Measurements from ENCODE around the gene GNG7. TPM values are rescaled to one million over a fixed set of nuclear protein-coding genes. Genes with fewer than 3 reads are reported as not detected.

The GNG7 gene
- polyA plus RNA-seq, 1 donor: 2.2 TPM

GRCh38 chr19:2735374-2735773 is 32.9 kb upstream of the GNG7 start:
- peaks cover 17% of the 10 kb centered on the region for H3K36me3 ChIP-seq (ENCODE audit: control insufficient read depth, insufficient read depth, low read length)
- no peaks in the 10 kb centered on the region for H3K4me1 ChIP-seq (ENCODE audit: control insufficient read depth, insufficient read depth, low read length)
- H3K4me3 ChIP-seq (ENCODE audit: low read length): no peak overlapping the region
- no CpG with 5 or more reads among the region's 12 CpGs for WGBS (ENCODE audit: insufficient coverage, low lambda C conversion rate)
- no peaks in the 10 kb centered on the region for H3K9me3 ChIP-seq (ENCODE audit: control insufficient read depth, low read depth, low read length)
- no peak overlapping the region for H3K27ac ChIP-seq (ENCODE audit: low read length)
- no peak for DNase-seq
- H3K27me3 ChIP-seq (ENCODE audit: control insufficient read depth, insufficient read depth, low read length): no peaks in the 10 kb centered on the region

GRCh38 chr19:2734589-2735288 is 32.2 kb upstream of the GNG7 start:
- Histone ChIP-seq H3K27me3 (ENCODE audit: control insufficient read depth, insufficient read depth, low read length) (no peaks in the 10 kb centered on the region), H3K36me3 (ENCODE audit: control insufficient read depth, insufficient read depth, low read length) (peaks cover 17% of the 10 kb centered on the region), H3K4me3 (ENCODE audit: low read length) (no peak overlapping the region), H3K27ac (ENCODE audit: low read length) (no peak overlapping the region), H3K9me3 (ENCODE audit: control insufficient read depth, low read depth, low read length) (no peaks in the 10 kb centered on the region), H3K4me1 (ENCODE audit: control insufficient read depth, insufficient read depth, low read length) (no peaks in the 10 kb centered on the region)
- no CpG with 5 or more reads among the region's 26 CpGs for WGBS (ENCODE audit: insufficient coverage, low lambda C conversion rate)
- no peak for DNase-seq

DNA sequence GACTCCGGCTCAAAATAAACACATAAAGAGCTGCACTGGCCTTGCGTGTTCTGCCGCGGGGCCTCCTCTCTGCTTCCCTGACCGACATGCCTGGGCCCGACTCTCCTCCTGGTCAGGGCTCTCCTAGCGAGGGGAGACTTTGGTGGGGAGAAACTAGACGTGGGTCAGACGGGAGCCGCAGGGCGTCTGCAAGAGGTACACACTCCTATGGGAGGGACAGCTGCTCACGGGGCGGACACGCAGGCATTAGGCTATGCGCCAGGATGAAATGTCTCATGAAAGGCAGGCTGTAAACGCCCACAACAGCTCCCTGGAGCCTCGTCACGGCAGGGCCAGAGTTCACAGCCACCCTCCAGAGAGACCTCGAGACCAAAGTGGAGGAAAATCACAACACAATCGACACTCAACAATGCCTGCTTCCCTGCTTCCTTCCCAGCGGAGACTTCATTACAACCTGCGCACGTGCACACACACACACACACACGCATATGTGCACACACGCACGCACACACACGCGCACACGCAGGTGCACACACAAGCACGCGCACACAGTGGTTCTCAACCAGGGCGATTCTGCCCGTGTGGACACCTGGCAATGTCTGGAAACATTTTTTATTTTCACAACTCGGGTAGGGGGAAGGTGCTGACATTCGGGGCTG is 31.6 kb upstream of the GNG7 start:
- Histone ChIP-seq H3K36me3 (ENCODE audit: control insufficient read depth, insufficient read depth, low read length) (peaks cover 17% of the 10 kb centered on the region), H3K27me3 (ENCODE audit: control insufficient read depth, insufficient read depth, low read length) (no peaks in the 10 kb centered on the region), H3K27ac (ENCODE audit: low read length) (no peak overlapping the region), H3K4me3 (ENCODE audit: low read length) (no peak overlapping the region), H3K9me3 (ENCODE audit: control insufficient read depth, low read depth, low read length) (no peaks in the 10 kb centered on the region), H3K4me1 (ENCODE audit: control insufficient read depth, insufficient read depth, low read length) (no peaks in the 10 kb centered on the region)
- 55% methylated on average over 3 of the region's 35 CpGs for WGBS (ENCODE audit: insufficient coverage, low lambda C conversion rate)
- no peak for DNase-seq

GRCh38 chr19:2732883-2733282 is 30.4 kb upstream of the GNG7 start:
- no peak for DNase-seq
- peaks cover 17% of the 10 kb centered on the region for H3K36me3 ChIP-seq (ENCODE audit: control insufficient read depth, insufficient read depth, low read length)
- H3K4me1 ChIP-seq (ENCODE audit: control insufficient read depth, insufficient read depth, low read length): no peaks in the 10 kb centered on the region
- no peaks in the 10 kb centered on the region for H3K9me3 ChIP-seq (ENCODE audit: control insufficient read depth, low read depth, low read length)
- whole genome bisulfite sequencing (ENCODE audit: insufficient coverage, low lambda C conversion rate): no CpG with 5 or more reads among the region's 38 CpGs
- no peak overlapping the region for H3K4me3 ChIP-seq (ENCODE audit: low read length)
- H3K27me3 ChIP-seq (ENCODE audit: control insufficient read depth, insufficient read depth, low read length): peaks cover 4% of the 10 kb centered on the region
- H3K27ac ChIP-seq (ENCODE audit: low read length): no peak overlapping the region

- Histone ChIP-seq H3K9me3 (ENCODE audit: control insufficient read depth, low read depth, low read length) (no peaks in the 10 kb centered on the region), H3K27me3 (ENCODE audit: control insufficient read depth, insufficient read depth, low read length) (peaks cover 10% of the 10 kb centered on the region), H3K4me3 (ENCODE audit: low read length) (no peak overlapping the region), H3K36me3 (ENCODE audit: control insufficient read depth, insufficient read depth, low read length) (peaks cover 17% of the 10 kb centered on the region), H3K27ac (ENCODE audit: low read length) (no peak overlapping the region), H3K4me1 (ENCODE audit: control insufficient read depth, insufficient read depth, low read length) (no peaks in the 10 kb centered on the region)
- WGBS (ENCODE audit: insufficient coverage, low lambda C conversion rate): no CpG with 5 or more reads among the region's 33 CpGs
- no peak for DNase-seq
Measured at GRCh38 chr19:2732157-2732725, 29.7 kb upstream of the GNG7 start.

DNA sequence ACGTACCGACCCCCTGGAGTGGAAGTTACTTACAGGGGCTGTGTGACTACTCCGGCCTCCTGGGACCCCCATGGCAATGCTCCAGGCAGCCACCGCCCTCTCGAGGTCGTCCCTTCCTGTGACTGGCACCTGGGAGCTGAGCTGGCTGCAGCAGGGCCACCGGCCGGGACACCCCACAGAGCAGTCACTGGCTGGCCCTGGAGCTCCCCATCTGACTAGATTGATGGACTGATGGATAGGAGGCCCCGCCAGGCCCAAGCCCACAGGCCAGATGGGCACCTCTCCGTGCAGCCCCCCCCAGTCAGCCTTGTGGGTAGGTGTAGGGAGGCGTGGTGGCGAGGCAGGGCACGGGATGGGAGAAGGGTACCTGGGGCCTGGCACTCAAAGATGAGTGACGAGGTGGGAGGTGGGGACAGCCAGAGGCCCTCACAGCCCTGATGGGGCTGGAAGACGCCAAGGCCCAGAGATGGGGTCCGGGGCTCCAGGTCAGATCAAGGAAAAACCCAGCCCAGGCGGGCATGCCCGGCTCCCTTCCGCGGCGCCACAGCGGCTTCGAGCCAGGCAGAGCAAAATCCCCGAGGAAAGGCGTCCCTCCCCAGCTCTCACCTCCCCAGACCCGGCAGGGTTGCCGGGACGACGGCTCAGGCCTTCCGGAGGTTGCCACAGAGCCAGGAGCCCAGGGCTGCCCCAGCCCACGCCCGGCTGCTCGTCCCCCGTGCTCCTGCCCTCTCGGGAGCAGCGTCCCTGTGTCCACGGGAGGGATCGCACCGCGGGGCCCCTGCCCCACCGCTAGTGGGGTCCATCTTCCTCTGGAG is 28.9 kb upstream of the GNG7 start:
- Histone ChIP-seq H3K4me3 (ENCODE audit: low read length) (no peak overlapping the region), H3K27me3 (ENCODE audit: control insufficient read depth, insufficient read depth, low read length) (peaks cover 19% of the 10 kb centered on the region), H3K36me3 (ENCODE audit: control insufficient read depth, insufficient read depth, low read length) (peaks cover 14% of the 10 kb centered on the region), H3K27ac (ENCODE audit: low read length) (no peak overlapping the region), H3K9me3 (ENCODE audit: control insufficient read depth, low read depth, low read length) (no peaks in the 10 kb centered on the region), H3K4me1 (ENCODE audit: control insufficient read depth, insufficient read depth, low read length) (no peaks in the 10 kb centered on the region)
- no peak for DNase-seq
- no CpG with 5 or more reads among the region's 41 CpGs for WGBS (ENCODE audit: insufficient coverage, low lambda C conversion rate)

GRCh38 chr19:2729943-2730818 is 27.7 kb upstream of the GNG7 start:
- no peak for DNase-seq
- Histone ChIP-seq H3K27ac (ENCODE audit: low read length) (no peak overlapping the region), H3K27me3 (ENCODE audit: control insufficient read depth, insufficient read depth, low read length) (peaks cover 23% of the 10 kb centered on the region), H3K9me3 (ENCODE audit: control insufficient read depth, low read depth, low read length) (no peaks in the 10 kb centered on the region), H3K4me3 (ENCODE audit: low read length) (no peak overlapping the region), H3K4me1 (ENCODE audit: control insufficient read depth, insufficient read depth, low read length) (no peaks in the 10 kb centered on the region), H3K36me3 (ENCODE audit: control insufficient read depth, insufficient read depth, low read length) (peaks cover 6% of the 10 kb centered on the region)
- no CpG with 5 or more reads among the region's 26 CpGs for WGBS (ENCODE audit: insufficient coverage, low lambda C conversion rate)

- H3K9me3 ChIP-seq (ENCODE audit: control insufficient read depth, low read depth, low read length): no peaks in the 10 kb centered on the region
- no CpG with 5 or more reads among the region's 23 CpGs for WGBS (ENCODE audit: insufficient coverage, low lambda C conversion rate)
Measured at GRCh38 chr19:2728783-2729387, 26.4 kb upstream of the GNG7 start.

GRCh38 chr19:2727640-2727944 is 25.1 kb upstream of the GNG7 start:
- no peaks in the 10 kb centered on the region for H3K36me3 ChIP-seq (ENCODE audit: control insufficient read depth, insufficient read depth, low read length)
- H3K4me3 ChIP-seq (ENCODE audit: low read length): no peak overlapping the region
- WGBS (ENCODE audit: insufficient coverage, low lambda C conversion rate): no CpG with 5 or more reads among the region's 16 CpGs
- H3K4me1 ChIP-seq (ENCODE audit: control insufficient read depth, insufficient read depth, low read length): no peaks in the 10 kb centered on the region
- peaks cover 3% of the 10 kb centered on the region for H3K9me3 ChIP-seq (ENCODE audit: control insufficient read depth, low read depth, low read length)
- H3K27me3 ChIP-seq (ENCODE audit: control insufficient read depth, insufficient read depth, low read length): peaks cover 40% of the 10 kb centered on the region
- H3K27ac ChIP-seq (ENCODE audit: low read length): no peak overlapping the region
- DNase-seq: no peak

More at GRCh38 chr19:2728783-2729387, 26.4 kb upstream of the GNG7 start:
- Histone ChIP-seq H3K36me3 (ENCODE audit: control insufficient read depth, insufficient read depth, low read length) (no peaks in the 10 kb centered on the region), H3K4me3 (ENCODE audit: low read length) (no peak overlapping the region), H3K27me3 (ENCODE audit: control insufficient read depth, insufficient read depth, low read length) (peaks cover 27% of the 10 kb centered on the region), H3K27ac (ENCODE audit: low read length) (no peak overlapping the region), H3K4me1 (ENCODE audit: control insufficient read depth, insufficient read depth, low read length) (no peaks in the 10 kb centered on the region)
- DNase-seq: no peak
